HepG2 (cell line): ENCODE results near the gene KLF11. TPM values are rescaled to one million over a fixed set of nuclear protein-coding genes. Genes with fewer than 3 reads are reported as not detected.

Experiments used
- ARNT ChIP-seq: fragments of 450-650 bp; IDR thresholded peaks from 2 replicates; pipeline ENCODE4 v1.6.1; 2017
- ESRRA ChIP-seq: sonication (generic); formaldehyde crosslinking; IDR thresholded peaks from 2 replicates; pipeline ENCODE4 v1.5.1; 2020; ENCODE audit warnings: mild to moderate bottlenecking, low read depth, missing genetic modification reagents
- HDAC2 ChIP-seq: sonication (generic); formaldehyde crosslinking; IDR thresholded peaks from 2 replicates; pipeline ENCODE4 v1.4.0; 2020; ENCODE audit warnings: missing genetic modification reagents
- HMGA1 ChIP-seq: sonication (generic); formaldehyde crosslinking; conservative IDR thresholded peaks from 2 replicates; pipeline ENCODE4 v1.4.0; 2020; ENCODE audit warnings: missing genetic modification reagents
- HNF4A ChIP-seq: sonication (generic); formaldehyde crosslinking; IDR thresholded peaks from 2 replicates; pipeline ENCODE4 v1.4.0; 2020; ENCODE audit warnings: missing genetic modification reagents
- KMT2A ChIP-seq: sonication (generic); formaldehyde crosslinking; IDR thresholded peaks from 2 replicates; pipeline ENCODE4 v1.4.0; 2020; ENCODE audit warnings: missing genetic modification reagents
- TBX2 ChIP-seq: sonication (generic); formaldehyde crosslinking; IDR thresholded peaks from 2 replicates; pipeline ENCODE4 v1.5.0; 2020; ENCODE audit warnings: missing genetic modification reagents, mild to moderate bottlenecking, borderline replicate concordance
- TCF7L2 ChIP-seq: IDR thresholded peaks from 2 replicates; pipeline ENCODE4 v1.6.1; 2011; ENCODE audit warnings: mild to moderate bottlenecking, low read depth, low read length, moderate library complexity
- ZFP36L1 ChIP-seq: sonication (generic); formaldehyde crosslinking; IDR thresholded peaks from 2 replicates; pipeline ENCODE4 v1.8.0; 2022; ENCODE audit warnings: mild to moderate bottlenecking, missing genetic modification reagents, moderate library complexity
- ZNF124 ChIP-seq: sonication (generic); formaldehyde crosslinking; IDR thresholded peaks from 2 replicates; pipeline ENCODE4 v1.4.0; 2020; ENCODE audit warnings: missing genetic modification reagents
- ZNF207 ChIP-seq: fragments of 450-650 bp; IDR thresholded peaks from 2 replicates; pipeline ENCODE4 v1.6.1; 2016; ENCODE audit warnings: antibody characterized with exemption, borderline replicate concordance
- ZNF557 ChIP-seq: sonication (generic); formaldehyde crosslinking; IDR thresholded peaks from 2 replicates; pipeline ENCODE4 v1.4.0; 2020; ENCODE audit warnings: missing genetic modification reagents
- ZNF724P ChIP-seq: sonication (generic); formaldehyde crosslinking; IDR thresholded peaks from 2 replicates; pipeline ENCODE4 v1.8.0; 2022; ENCODE audit warnings: missing genetic modification reagents, borderline replicate concordance
- polyA plus RNA-seq, 8 experiments: library from polyadenylated mRNA; depleted of rRNA in 3 of 8; stranded (reverse) in 7 of 8; unstranded in 1 of 8; fragments of >200 nt; fragmentation: Illumina TruSeq in 4 of 8; extraction: Trizol in 4 of 8; gene quantifications; 2 replicates each; pipeline versions ENCODE4 v1.2.1 to v1.2.3, GENCODE V29; 2011 to 2016; ENCODE audit warnings: low read depth in 4 of 8, missing spikeins in 1 of 8, mixed read lengths in 1 of 8; ENCODE audit not compliant: insufficient read depth in 1 of 8
- total RNA-seq, 5 experiments: library from RNA; depleted of rRNA; stranded (reverse); fragments of >200 nt; fragmentation: Illumina TruSeq; extraction: Trizol; gene quantifications; 2 replicates each; pipeline ENCODE4 v1.2.3, GENCODE V29; 2016; ENCODE audit warnings: low read depth in 1 of 5
- TF ChIP-seq, protein P1 (sequence below): IDR thresholded peaks from 2 replicates; pipeline ENCODE4 v1.6.1; 2018; ENCODE audit warnings: missing genetic modification reagents
- TF ChIP-seq, protein P2 (sequence below): IDR thresholded peaks from 2 replicates; pipeline ENCODE4 v1.6.1; 2018; ENCODE audit warnings: missing genetic modification reagents, mild to moderate bottlenecking, missing compliant biosample characterization
- TF ChIP-seq, protein P3 (sequence below): sonication (generic); formaldehyde crosslinking; IDR thresholded peaks from 2 replicates; pipeline ENCODE4 v1.5.0; 2020; ENCODE audit warnings: missing genetic modification reagents, mild to moderate bottlenecking, borderline replicate concordance
- TF ChIP-seq, protein P4 (sequence below): sonication (generic); formaldehyde crosslinking; IDR thresholded peaks from 2 replicates; pipeline ENCODE4 v1.5.1; 2020; ENCODE audit warnings: missing genetic modification reagents, mild to moderate bottlenecking, borderline replicate concordance
- TF ChIP-seq, protein P5 (sequence below): fragments of 450-650 bp; IDR thresholded peaks from 2 replicates; pipeline ENCODE4 v1.6.1; 2016

Gene KLF11
- total and polyA plus RNA-seq, 2 of the 13 experiments (the other 11 are each of a cell fraction or from before 2014, with no cell fraction given) = 2.5 to 11.8 TPM

DNA sequence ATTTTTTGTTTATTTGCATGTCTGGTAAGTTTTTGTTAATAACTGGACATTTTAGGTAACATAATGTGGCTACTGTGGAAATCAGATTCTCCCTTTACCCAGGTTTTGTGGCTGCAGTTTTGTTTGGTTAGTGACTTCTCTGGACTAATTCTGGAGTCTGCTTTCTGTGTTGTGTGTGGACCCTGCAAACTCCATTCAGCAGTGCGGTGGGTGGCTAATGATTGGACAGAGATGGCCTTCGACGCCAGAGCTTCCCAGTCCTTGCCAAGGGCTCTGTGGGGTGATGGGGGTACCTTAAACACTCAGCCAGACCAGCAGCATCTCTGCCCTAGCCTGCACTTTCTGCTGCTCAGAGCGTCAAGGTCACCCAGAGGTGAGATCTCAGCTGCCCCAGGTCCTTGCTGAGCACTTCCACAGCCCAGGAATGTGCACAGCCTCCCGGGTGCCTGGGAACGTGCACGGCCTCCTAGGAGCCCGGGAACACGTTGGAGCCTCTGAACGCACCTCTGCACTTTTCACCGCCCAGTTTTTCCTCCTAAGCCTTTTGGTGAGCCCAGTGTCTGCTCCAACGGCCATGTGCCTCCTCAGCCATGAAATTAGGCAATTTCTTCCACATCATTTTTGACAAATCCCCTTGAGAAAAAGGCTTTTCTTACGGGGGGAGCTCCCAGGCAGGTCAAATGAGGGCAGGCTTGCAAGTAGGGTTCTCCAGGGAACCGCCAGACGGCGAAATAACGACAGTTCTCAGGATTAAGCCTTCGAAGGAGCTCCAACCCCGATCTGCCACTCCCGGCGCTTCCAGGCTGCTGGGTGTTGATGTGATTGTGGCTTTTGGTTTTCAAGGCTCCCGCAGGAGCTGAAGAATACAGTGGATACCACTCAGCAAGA is 35.2 kb upstream of the KLF11 start (continued):
- TF ChIP-seq HNF4A (CRISPR knock-in tag) (0 out of 2 replicates have a peak, but pooled peaks have one; percentile 7), KMT2A (CRISPR knock-in tag) (no peak), TBX2 (CRISPR knock-in tag) (0 out of 2 replicates have a peak, but pooled peaks have one; percentile 23), HMGA1 (CRISPR knock-in tag) (no peak), ZNF124 (CRISPR knock-in tag) (no peak), ESRRA (CRISPR knock-in tag) (peak; percentile 97), ZFP36L1 (CRISPR knock-in tag) (no peak), TCF7L2 (no peak), ARNT (no peak), ZNF724P (CRISPR knock-in tag) (no peak), ZNF557 (CRISPR knock-in tag) (no peak), HDAC2 (CRISPR knock-in tag) (no peak), ZNF207 (no peak)
- TF ChIP-seq, protein P1, sequence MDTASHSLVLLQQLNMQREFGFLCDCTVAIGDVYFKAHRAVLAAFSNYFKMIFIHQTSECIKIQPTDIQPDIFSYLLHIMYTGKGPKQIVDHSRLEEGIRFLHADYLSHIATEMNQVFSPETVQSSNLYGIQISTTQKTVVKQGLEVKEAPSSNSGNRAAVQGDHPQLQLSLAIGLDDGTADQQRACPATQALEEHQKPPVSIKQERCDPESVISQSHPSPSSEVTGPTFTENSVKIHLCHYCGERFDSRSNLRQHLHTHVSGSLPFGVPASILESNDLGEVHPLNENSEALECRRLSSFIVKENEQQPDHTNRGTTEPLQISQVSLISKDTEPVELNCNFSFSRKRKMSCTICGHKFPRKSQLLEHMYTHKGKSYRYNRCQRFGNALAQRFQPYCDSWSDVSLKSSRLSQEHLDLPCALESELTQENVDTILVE (CRISPR knock-in tag) = no peak
- TF ChIP-seq, protein P2, sequence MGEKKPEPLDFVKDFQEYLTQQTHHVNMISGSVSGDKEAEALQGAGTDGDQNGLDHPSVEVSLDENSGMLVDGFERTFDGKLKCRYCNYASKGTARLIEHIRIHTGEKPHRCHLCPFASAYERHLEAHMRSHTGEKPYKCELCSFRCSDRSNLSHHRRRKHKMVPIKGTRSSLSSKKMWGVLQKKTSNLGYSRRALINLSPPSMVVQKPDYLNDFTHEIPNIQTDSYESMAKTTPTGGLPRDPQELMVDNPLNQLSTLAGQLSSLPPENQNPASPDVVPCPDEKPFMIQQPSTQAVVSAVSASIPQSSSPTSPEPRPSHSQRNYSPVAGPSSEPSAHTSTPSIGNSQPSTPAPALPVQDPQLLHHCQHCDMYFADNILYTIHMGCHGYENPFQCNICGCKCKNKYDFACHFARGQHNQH (CRISPR knock-in tag) = no peak
- TF ChIP-seq, protein P3, sequence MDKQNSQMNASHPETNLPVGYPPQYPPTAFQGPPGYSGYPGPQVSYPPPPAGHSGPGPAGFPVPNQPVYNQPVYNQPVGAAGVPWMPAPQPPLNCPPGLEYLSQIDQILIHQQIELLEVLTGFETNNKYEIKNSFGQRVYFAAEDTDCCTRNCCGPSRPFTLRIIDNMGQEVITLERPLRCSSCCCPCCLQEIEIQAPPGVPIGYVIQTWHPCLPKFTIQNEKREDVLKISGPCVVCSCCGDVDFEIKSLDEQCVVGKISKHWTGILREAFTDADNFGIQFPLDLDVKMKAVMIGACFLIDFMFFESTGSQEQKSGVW (CRISPR knock-in tag) = no peak
- TF ChIP-seq, protein P4, sequence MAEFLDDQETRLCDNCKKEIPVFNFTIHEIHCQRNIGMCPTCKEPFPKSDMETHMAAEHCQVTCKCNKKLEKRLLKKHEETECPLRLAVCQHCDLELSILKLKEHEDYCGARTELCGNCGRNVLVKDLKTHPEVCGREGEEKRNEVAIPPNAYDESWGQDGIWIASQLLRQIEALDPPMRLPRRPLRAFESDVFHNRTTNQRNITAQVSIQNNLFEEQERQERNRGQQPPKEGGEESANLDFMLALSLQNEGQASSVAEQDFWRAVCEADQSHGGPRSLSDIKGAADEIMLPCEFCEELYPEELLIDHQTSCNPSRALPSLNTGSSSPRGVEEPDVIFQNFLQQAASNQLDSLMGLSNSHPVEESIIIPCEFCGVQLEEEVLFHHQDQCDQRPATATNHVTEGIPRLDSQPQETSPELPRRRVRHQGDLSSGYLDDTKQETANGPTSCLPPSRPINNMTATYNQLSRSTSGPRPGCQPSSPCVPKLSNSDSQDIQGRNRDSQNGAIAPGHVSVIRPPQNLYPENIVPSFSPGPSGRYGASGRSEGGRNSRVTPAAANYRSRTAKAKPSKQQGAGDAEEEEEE (CRISPR knock-in tag) = no peak
- TF ChIP-seq, protein P5, sequence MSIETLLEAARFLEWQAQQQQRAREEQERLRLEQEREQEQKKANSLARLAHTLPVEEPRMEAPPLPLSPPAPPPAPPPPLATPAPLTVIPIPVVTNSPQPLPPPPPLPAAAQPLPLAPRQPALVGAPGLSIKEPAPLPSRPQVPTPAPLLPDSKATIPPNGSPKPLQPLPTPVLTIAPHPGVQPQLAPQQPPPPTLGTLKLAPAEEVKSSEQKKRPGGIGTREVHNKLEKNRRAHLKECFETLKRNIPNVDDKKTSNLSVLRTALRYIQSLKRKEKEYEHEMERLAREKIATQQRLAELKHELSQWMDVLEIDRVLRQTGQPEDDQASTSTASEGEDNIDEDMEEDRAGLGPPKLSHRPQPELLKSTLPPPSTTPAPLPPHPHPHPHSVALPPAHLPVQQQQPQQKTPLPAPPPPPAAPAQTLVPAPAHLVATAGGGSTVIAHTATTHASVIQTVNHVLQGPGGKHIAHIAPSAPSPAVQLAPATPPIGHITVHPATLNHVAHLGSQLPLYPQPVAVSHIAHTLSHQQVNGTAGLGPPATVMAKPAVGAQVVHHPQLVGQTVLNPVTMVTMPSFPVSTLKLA = no peak
